WERI-Rb-1 (cell line): ENCODE data around the gene ATP1B1.
"Not testable (repeated sequence)": the region's sequence is repeated elsewhere in the genome, so short reads cannot be mapped to it uniquely, and the experiment has no call there.

ENCODE experiments used
- DNase-seq: peaks from one replicate; pipeline ENCODE4 v3.0.0-alpha.2; 2020
- H3K27ac ChIP-seq: fragments of 250-450 bp; sonication (Bioruptor Pico); 2 replicates; pipeline ENCODE4 v1.5.1; 2020; ENCODE audit warnings: mild to moderate bottlenecking, moderate library complexity
- H3K27me3 ChIP-seq: fragments of 250-450 bp; sonication (Bioruptor Pico); 2 replicates; pipeline ENCODE4 v1.5.1; 2021; ENCODE audit warnings: mild to moderate bottlenecking, low read depth, moderate library complexity; ENCODE audit not compliant: insufficient read depth, severe bottlenecking
- H3K36me3 ChIP-seq: fragments of 250-450 bp; sonication (Bioruptor Pico); 2 replicates; pipeline ENCODE4 v1.5.1; 2020; ENCODE audit warnings: mild to moderate bottlenecking, moderate library complexity
- H3K4me3 ChIP-seq: 2 replicates; pipeline ENCODE4 v1.5.1; 2011; ENCODE audit warnings: low read depth, mild to moderate bottlenecking, control low read depth, low read length
- H3K9me3 ChIP-seq: fragments of 250-450 bp; sonication (Bioruptor Pico); 2 replicates; pipeline ENCODE4 v1.5.1; 2021; ENCODE audit warnings: mild to moderate bottlenecking, moderate library complexity; ENCODE audit not compliant: severe bottlenecking
- TF ChIP-seq, protein P1 (sequence below): IDR thresholded peaks from 2 replicates; pipeline ENCODE4 v1.5.1; 2011; ENCODE audit warnings: low read depth, mild to moderate bottlenecking, control low read depth, inconsistent platforms, low read length

The ATP1B1 gene

GRCh38 chr1:169119405-169119804 is 12.9 kb downstream of the ATP1B1 start:
- H3K27me3 ChIP-seq, result no peaks in the 10 kb centered on the region
- no peak for DNase-seq

DNA sequence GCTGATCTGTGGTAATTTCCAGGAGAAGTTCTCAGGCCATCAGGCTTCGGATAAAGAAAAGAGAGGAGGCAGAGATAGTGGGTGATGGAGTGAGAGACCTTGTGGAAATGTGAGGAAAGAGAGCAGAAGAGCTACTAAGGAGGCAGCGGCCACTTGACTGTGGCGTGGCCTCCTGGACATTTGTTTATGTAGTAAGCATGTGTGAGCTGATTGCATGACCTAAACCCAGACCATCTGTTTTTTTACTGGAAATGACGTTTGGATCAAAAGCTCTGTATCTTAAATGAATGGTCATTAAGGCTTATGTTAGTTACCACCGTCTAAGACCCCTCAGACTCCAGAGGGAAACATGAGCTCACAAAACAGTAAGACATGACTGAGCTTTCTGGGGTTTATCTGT is 13.6 kb downstream of the ATP1B1 start:
- no peak for DNase-seq
- H3K27me3 ChIP-seq, result no peaks in the 10 kb centered on the region
- TF ChIP-seq, protein P1, sequence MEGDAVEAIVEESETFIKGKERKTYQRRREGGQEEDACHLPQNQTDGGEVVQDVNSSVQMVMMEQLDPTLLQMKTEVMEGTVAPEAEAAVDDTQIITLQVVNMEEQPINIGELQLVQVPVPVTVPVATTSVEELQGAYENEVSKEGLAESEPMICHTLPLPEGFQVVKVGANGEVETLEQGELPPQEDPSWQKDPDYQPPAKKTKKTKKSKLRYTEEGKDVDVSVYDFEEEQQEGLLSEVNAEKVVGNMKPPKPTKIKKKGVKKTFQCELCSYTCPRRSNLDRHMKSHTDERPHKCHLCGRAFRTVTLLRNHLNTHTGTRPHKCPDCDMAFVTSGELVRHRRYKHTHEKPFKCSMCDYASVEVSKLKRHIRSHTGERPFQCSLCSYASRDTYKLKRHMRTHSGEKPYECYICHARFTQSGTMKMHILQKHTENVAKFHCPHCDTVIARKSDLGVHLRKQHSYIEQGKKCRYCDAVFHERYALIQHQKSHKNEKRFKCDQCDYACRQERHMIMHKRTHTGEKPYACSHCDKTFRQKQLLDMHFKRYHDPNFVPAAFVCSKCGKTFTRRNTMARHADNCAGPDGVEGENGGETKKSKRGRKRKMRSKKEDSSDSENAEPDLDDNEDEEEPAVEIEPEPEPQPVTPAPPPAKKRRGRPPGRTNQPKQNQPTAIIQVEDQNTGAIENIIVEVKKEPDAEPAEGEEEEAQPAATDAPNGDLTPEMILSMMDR, result no peak
- no peaks in the 10 kb centered on the region for H3K36me3 ChIP-seq
- H3K27ac ChIP-seq, result no peak overlapping the region
- H3K4me3 ChIP-seq, result no peak overlapping the region
- no peaks in the 10 kb centered on the region for H3K9me3 ChIP-seq

More at GRCh38 chr1:169119405-169119804, 12.9 kb downstream of the ATP1B1 start:
- Histone ChIP-seq H3K36me3 (no peaks in the 10 kb centered on the region), H3K9me3 (no peaks in the 10 kb centered on the region), H3K4me3 (no peak overlapping the region), H3K27ac (no peak overlapping the region)
- TF ChIP-seq, protein P1, result no peak

DNA sequence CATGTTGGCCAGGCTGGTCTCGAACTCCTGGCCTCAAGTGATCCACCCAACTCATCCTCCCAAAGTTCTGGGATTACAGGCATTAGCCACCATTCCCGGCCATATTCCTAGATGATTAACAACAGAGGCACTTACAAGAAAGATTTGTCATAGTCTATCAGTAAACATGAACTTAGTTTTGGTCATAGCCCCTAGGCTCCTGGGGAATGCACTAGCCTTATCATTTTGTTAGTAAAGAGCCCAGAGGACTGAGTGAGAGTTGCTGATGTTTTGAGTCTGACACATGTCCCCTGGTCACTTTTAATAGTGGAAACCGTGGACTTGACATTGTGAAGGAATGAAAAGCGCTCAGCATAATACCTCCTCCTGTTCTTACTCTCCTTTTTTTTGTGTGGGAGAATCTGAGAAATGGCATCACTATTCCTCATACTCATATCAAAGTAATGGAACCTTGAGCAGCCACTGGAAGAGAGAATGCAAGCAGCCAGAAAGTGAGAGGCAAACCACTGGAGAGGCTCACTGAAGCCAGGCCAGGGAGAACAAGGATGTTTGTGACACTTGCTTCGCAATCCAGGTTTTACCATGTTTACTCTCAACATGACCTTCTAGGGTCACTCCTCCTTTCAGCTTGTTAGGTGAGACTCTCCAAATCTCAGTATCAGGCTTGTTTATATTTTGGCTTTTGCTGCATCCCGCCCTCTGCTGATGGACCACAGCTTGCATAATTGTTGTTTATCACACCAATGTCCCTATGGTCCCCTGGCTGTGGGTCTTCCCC is 14.8 kb downstream of the ATP1B1 start:
- no peak for DNase-seq
- TF ChIP-seq, protein P1, result no peak
- H3K9me3 ChIP-seq, result no peaks in the 10 kb centered on the region
- no peaks in the 10 kb centered on the region for H3K27me3 ChIP-seq
- H3K4me3 ChIP-seq, result no peak overlapping the region
- no peak overlapping the region for H3K27ac ChIP-seq
- peaks cover 3% of the 10 kb centered on the region; the same call in 1 of the 2 replicates for H3K36me3 ChIP-seq

DNA sequence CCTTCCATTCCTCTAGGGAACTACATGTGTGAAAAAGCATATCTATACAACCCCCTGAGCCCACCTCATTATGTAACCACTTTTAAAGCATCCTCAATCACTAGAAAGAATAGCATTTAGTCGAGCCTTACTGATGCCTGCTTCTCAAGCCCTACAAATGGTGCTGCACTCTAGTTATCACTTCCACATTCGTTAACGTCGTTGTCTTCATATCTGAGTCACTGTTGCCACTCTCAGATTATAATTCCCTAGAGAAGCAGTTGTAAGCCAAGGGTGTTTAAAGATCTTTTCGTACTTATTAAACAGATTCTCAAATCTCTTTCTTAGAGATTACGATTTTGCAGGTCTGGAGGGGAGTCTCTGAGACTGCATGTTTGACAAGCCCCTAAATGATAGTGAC is 16.5 kb downstream of the ATP1B1 start:
- H3K9me3 ChIP-seq, result no peaks in the 10 kb centered on the region
- no peak for DNase-seq
- no peak overlapping the region for H3K27ac ChIP-seq
- H3K27me3 ChIP-seq, result no peaks in the 10 kb centered on the region
- TF ChIP-seq, protein P1, result no peak
- peaks cover 5% of the 10 kb centered on the region; the same call in 1 of the 2 replicates for H3K36me3 ChIP-seq
- no peak overlapping the region for H3K4me3 ChIP-seq

- H3K27me3 ChIP-seq, result no peaks in the 10 kb centered on the region
- no peak for DNase-seq
- H3K27ac ChIP-seq, result no peak overlapping the region
- H3K4me3 ChIP-seq, result no peak overlapping the region
- H3K9me3 ChIP-seq, result no peaks in the 10 kb centered on the region
- TF ChIP-seq, protein P1, result no peak
- H3K36me3 ChIP-seq, result peaks cover 5% of the 10 kb centered on the region; the same call in 1 of the 2 replicates
These were observed 18.0 kb downstream of the ATP1B1 start for GRCh38 chr1:169124459-169124858.

GRCh38 chr1:169125597-169125996 is 19.1 kb downstream of the ATP1B1 start:
- not testable (repeated sequence) for H3K27me3 ChIP-seq, H3K4me3 ChIP-seq, H3K36me3 ChIP-seq, H3K9me3 ChIP-seq, H3K27ac ChIP-seq, DNase-seq
